Measurements from ENCODE around the gene PAWR.

DNA sequence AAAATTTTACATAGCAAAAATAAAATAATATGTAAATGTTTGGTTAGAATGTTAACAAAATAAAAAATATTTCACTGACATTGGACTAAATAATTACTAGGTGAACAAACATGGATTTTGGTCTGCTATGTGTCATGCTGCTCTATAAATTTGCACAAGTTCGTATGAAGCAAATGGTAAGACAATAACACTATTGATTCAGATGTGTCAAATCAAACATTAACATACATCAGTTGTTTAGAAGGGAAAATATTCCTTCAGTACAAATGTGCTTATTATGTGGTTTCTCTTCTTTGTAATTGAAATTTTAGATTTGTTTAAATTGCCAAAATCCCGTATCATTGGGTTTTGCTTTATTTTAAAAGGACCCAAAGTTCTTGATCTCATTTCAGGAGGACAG is 46.9 kb downstream of the PAWR start:
- TF ChIP-seq CTCF (IDR thresholded peaks at IDR 0.05; ENCODE audit: low read depth, low read length) (no peak), POLR2A (IDR thresholded peaks at IDR 0.05; ENCODE audit: extremely low read depth, insufficient read length) (no peak), MYC (IDR thresholded peaks at IDR 0.05; ENCODE audit: low read depth, low read length) (no peak)
- TF ChIP-seq, protein P1, sequence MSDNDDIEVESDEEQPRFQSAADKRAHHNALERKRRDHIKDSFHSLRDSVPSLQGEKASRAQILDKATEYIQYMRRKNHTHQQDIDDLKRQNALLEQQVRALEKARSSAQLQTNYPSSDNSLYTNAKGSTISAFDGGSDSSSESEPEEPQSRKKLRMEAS (IDR thresholded peaks at IDR 0.05; ENCODE audit: low read depth, low read length) = no peak

All from NB4 (cell line).